Endothelial cell of umbilical vein (primary cell): ENCODE results near the gene CTNS. TPM values are rescaled to one million over a fixed set of nuclear protein-coding genes. Genes with fewer than 3 reads are reported as not detected.

Experiments
- BruUV-seq: library from RNA; stranded (reverse); fragments of 400-500 nt; replicated peaks from 2 replicates; lab custom pipeline; 2021; lab: Mats Ljungman, UMichigan
- CTCF ChIA-PET: fragments of 300-600, 350-600 bp; sonication (Branson Sonifier 250); formaldehyde crosslinking; loops from one replicate; lab custom pipeline; 2021; ENCODE audit warnings: antibody characterized with exemption, inconsistent platforms; lab: Charles Lee
- POLR2A ChIA-PET: fragments of 300-600, 350-600 bp; sonication (Branson Sonifier 250); formaldehyde crosslinking; loops from one replicate; lab custom pipeline; 2021; ENCODE audit warnings: antibody characterized with exemption, inconsistent platforms; lab: Charles Lee
- DNase-seq: peaks from one replicate; pipeline ENCODE4 v3.0.0-alpha.2; 2011; ENCODE audit warnings: low read depth, low spot score
- FAIRE-seq: peaks from 2 replicates; lab custom pipeline; 2011; peaks lifted over from hg19 to GRCh38; lab: Jason Lieb, UNC
- H2AFZ ChIP-seq: 2 replicates; pipeline ENCODE4 v1.6.0; 2012; ENCODE audit warnings: low read depth, low read length, control low read depth, inconsistent platforms
- H3K27ac ChIP-seq: 2 replicates; pipeline ENCODE4 v1.5.1; 2011; ENCODE audit warnings: low read depth, mild to moderate bottlenecking, control low read depth, low read length, moderate library complexity; ENCODE audit not compliant: insufficient read depth
- H3K27me3 ChIP-seq, 2 experiments: 2 replicates each; pipeline versions ENCODE4 v1.6.0 to v1.6.1; 2011; ENCODE audit warnings: low read length in 2 of 2, mixed read lengths in 1 of 2; ENCODE audit not compliant: control insufficient read depth in 2 of 2, insufficient read depth in 2 of 2
- H3K36me3 ChIP-seq, 2 experiments: 2 replicates in 1 of 2; 3 replicates in 1 of 2; pipeline ENCODE4 v1.5.1; 2011; ENCODE audit warnings: low read length in 2 of 2, mild to moderate bottlenecking in 1 of 2, moderate library complexity in 1 of 2; ENCODE audit not compliant: control insufficient read depth in 2 of 2, insufficient read depth in 2 of 2; ENCODE audit errors: extremely low read depth in 1 of 2
- H3K4me1 ChIP-seq: 3 replicates; pipeline ENCODE4 v1.5.1; 2011; ENCODE audit warnings: mild to moderate bottlenecking, low read length; ENCODE audit not compliant: control insufficient read depth, insufficient read depth; ENCODE audit errors: extremely low read depth
- H3K4me2 ChIP-seq: 2 replicates; pipeline ENCODE4 v1.6.1; 2011; ENCODE audit warnings: low read length, control low read depth, mixed read lengths; ENCODE audit not compliant: insufficient read depth
- H3K4me3 ChIP-seq, 3 experiments: fragments of 200-600 bp in 1 of 3; sonication (generic), shearing (Covaris generic) in 1 of 3; replicated peaks in 1 of 3; 2 replicates each; pipeline ENCODE4 v1.5.1; 2011 to 2016; ENCODE audit warnings: control low read depth in 3 of 3, low read length in 3 of 3, mild to moderate bottlenecking in 2 of 3, inconsistent platforms in 1 of 3, low read depth in 1 of 3, moderate library complexity in 1 of 3; ENCODE audit not compliant: insufficient read depth in 1 of 3
- H3K79me2 ChIP-seq: 2 replicates; pipeline ENCODE4 v1.6.0; 2012; ENCODE audit warnings: low read length, inconsistent platforms; ENCODE audit not compliant: control insufficient read depth, insufficient read depth
- H3K9ac ChIP-seq: replicated peaks from 2 replicates; pipeline ENCODE3; 2011; ENCODE audit warnings: low read length, control low read depth; ENCODE audit not compliant: insufficient read depth; ENCODE audit errors: extremely low read depth
- H3K9me1 ChIP-seq: replicated peaks from 3 replicates; pipeline ENCODE4 v1.6.0; 2011; ENCODE audit warnings: mild to moderate bottlenecking, low read length; ENCODE audit not compliant: control insufficient read depth, insufficient read depth; ENCODE audit errors: extremely low read depth
- H3K9me3 ChIP-seq: replicated peaks from 2 replicates; pipeline ENCODE4 v1.5.1; 2012; ENCODE audit warnings: low read length, inconsistent platforms; ENCODE audit not compliant: control insufficient read depth, insufficient read depth
- H4K20me1 ChIP-seq: replicated peaks from 2 replicates; pipeline ENCODE3; 2011; ENCODE audit warnings: mild to moderate bottlenecking, low read length; ENCODE audit not compliant: control insufficient read depth, insufficient read depth; ENCODE audit errors: extremely low read depth
- EZH2 ChIP-seq: IDR thresholded peaks from 2 replicates; pipeline ENCODE4 v1.6.1; 2012; ENCODE audit warnings: borderline replicate concordance, low read depth, mild to moderate bottlenecking, moderate library complexity, low read length, inconsistent platforms; ENCODE audit not compliant: severe bottlenecking
- FOS ChIP-seq: IDR thresholded peaks from 2 replicates; pipeline ENCODE4 v1.6.1; 2011; ENCODE audit warnings: mild to moderate bottlenecking, low read length, moderate library complexity, borderline replicate concordance; ENCODE audit not compliant: insufficient read depth
- GATA2 ChIP-seq: IDR thresholded peaks from 2 replicates; pipeline ENCODE4 v1.7.0; 2011; ENCODE audit warnings: low read depth, mild to moderate bottlenecking, moderate library complexity, mixed read lengths, low read length; ENCODE audit not compliant: insufficient read length, insufficient read depth
- JUN ChIP-seq: IDR thresholded peaks from 2 replicates; pipeline ENCODE4 v1.6.1; 2011; ENCODE audit warnings: borderline replicate concordance, low read depth; ENCODE audit not compliant: insufficient read length, insufficient read depth
- MYC ChIP-seq: IDR thresholded peaks from one replicate; pipeline ENCODE4 v1.6.1; 2011; ENCODE audit warnings: mild to moderate bottlenecking, low read depth, low read length
- POLR2A ChIP-seq: IDR thresholded peaks from 2 replicates; pipeline ENCODE4 v1.6.1; 2012; ENCODE audit warnings: low read depth, mild to moderate bottlenecking, control low read depth, low read length
- POLR2AphosphoS5 ChIP-seq: IDR thresholded peaks from 2 replicates; pipeline ENCODE4 v1.6.1; 2012; ENCODE audit warnings: low read depth, mild to moderate bottlenecking, control low read depth, low read length, moderate library complexity; ENCODE audit not compliant: insufficient read depth
- dilution Hi-C: fragments of 300-500 bp; cut with MboI; formaldehyde crosslinking; loops from one replicate; pipeline ENCODE4 v1.15.0; 2019; ENCODE audit warnings: low sequenced_read_pairs; ENCODE audit not compliant: extremely low pct_ligation_motif_present
- intact Hi-C: fragments of 100-400 bp; cut with micrococcal nuclease; formaldehyde crosslinking; loops from one replicate; pipeline ENCODE4 v1.10.0; 2022
- polyA plus RNA-seq, 4 experiments: library from polyadenylated mRNA; depleted of rRNA in 3 of 4; stranded (reverse) in 3 of 4; unstranded in 1 of 4; fragments of >200 nt; gene quantifications; 2 replicates each; pipeline versions ENCODE4 v1.2.1 to v1.2.3, GENCODE V29; 2011 to 2012; ENCODE audit warnings: missing spikeins in 1 of 4
- total RNA-seq: library from RNA; stranded (reverse); gene quantifications from 2 replicates; pipeline ENCODE4 v1.2.3, GENCODE V29; 2021
- TF ChIP-seq, protein P1 (sequence below), 2 donors: IDR thresholded peaks; 1 replicate in 1 of 2; 2 replicates in 1 of 2; pipeline ENCODE4 v1.5.1; 2011; ENCODE audit warnings: low read length in 2 of 2, mild to moderate bottlenecking in 2 of 2, moderate library complexity in 2 of 2, control low read depth in 1 of 2, inconsistent platforms in 1 of 2, low read depth in 1 of 2; ENCODE audit not compliant: insufficient read depth in 1 of 2; ENCODE audit errors: extremely low read depth in 1 of 2
- TF ChIP-seq, protein P2 (sequence below): IDR thresholded peaks from 2 replicates; pipeline ENCODE4 v1.6.1; 2011; ENCODE audit not compliant: insufficient read depth, insufficient read length

CTNS gene
- total and polyA plus RNA-seq, 2 donors (not counting 3 experiments of a cell fraction or from before 2014, with no cell fraction given): 17.9 to 25.9 TPM

DNA sequence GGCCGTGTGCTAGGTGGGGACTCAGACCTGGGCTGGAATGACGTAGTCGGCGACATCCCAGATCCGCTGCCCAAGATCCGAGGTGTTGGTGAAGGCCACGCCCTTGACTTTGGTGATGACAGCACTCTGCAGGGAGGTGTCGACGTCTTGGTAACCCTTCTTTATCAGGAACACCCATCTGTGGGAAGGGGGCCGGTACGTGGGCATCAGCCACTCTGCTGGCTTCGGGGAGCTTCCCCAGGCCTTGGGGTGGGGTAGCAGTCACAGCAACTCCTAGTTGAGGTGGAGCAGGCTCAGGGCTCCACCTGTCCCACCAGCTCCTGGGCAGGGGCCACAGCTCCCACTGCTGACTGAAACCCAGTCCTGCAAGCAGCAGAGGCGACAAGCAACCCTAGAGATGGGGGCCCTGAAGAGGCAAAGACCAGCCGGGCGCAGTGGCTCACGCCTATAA is 55.1 kb downstream of the CTNS start:
- dilution Hi-C loops: no loop called here
- no TSS peak for BruUV-seq
- DNase-seq (no peak), FAIRE-seq (no peak)
- Histone ChIP-seq H3K4me2 (no peak overlapping the region), H2AFZ (no peak overlapping the region), H3K36me3 (no peaks in the 10 kb centered on the region), H3K79me2 (no peaks in the 10 kb centered on the region), H3K9me3 (no peaks in the 10 kb centered on the region), H3K27ac (no peak overlapping the region), H3K9me1 (no peaks in the 10 kb centered on the region), H3K27me3 (peaks cover 12 to 16% of the 10 kb centered on the region in 2 experiments), H3K4me1 (peaks cover 5% of the 10 kb centered on the region), H3K9ac (no peak overlapping the region), H4K20me1 (no peaks in the 10 kb centered on the region), H3K4me3 (no peak overlapping the region)
- CTCF ChIA-PET: no interaction called here
- intact Hi-C loops: no loop called here
- POLR2A ChIA-PET: no interaction called here
- no peak for TF ChIP-seq EZH2
- no peak for TF ChIP-seq POLR2A
- TF ChIP-seq, protein P1, sequence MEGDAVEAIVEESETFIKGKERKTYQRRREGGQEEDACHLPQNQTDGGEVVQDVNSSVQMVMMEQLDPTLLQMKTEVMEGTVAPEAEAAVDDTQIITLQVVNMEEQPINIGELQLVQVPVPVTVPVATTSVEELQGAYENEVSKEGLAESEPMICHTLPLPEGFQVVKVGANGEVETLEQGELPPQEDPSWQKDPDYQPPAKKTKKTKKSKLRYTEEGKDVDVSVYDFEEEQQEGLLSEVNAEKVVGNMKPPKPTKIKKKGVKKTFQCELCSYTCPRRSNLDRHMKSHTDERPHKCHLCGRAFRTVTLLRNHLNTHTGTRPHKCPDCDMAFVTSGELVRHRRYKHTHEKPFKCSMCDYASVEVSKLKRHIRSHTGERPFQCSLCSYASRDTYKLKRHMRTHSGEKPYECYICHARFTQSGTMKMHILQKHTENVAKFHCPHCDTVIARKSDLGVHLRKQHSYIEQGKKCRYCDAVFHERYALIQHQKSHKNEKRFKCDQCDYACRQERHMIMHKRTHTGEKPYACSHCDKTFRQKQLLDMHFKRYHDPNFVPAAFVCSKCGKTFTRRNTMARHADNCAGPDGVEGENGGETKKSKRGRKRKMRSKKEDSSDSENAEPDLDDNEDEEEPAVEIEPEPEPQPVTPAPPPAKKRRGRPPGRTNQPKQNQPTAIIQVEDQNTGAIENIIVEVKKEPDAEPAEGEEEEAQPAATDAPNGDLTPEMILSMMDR (IDR thresholded peaks at IDR 0.05; ENCODE audit: extremely low read depth in 1 of 2, insufficient read depth in 1 of 2, low read depth in 1 of 2, low read length in 2 of 2): no peak
- TF ChIP-seq, protein P2, sequence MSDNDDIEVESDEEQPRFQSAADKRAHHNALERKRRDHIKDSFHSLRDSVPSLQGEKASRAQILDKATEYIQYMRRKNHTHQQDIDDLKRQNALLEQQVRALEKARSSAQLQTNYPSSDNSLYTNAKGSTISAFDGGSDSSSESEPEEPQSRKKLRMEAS: no peak
- no peak for TF ChIP-seq JUN
- no peak for TF ChIP-seq GATA2
- no peak for TF ChIP-seq POLR2AphosphoS5
- no peak for TF ChIP-seq FOS
- no peak for TF ChIP-seq MYC
